HG02798 (cell line): ENCODE data around the gene ABTB1.

Experiments used
- ATAC-seq: cut with Tn5 transposase; IDR thresholded peaks from one replicate; pipeline ENCODE4 v1.9.1; 2021; ENCODE audit warnings: mild to moderate bottlenecking; ENCODE audit not compliant: unreplicated experiment, poor library complexity

Gene ABTB1

DNA sequence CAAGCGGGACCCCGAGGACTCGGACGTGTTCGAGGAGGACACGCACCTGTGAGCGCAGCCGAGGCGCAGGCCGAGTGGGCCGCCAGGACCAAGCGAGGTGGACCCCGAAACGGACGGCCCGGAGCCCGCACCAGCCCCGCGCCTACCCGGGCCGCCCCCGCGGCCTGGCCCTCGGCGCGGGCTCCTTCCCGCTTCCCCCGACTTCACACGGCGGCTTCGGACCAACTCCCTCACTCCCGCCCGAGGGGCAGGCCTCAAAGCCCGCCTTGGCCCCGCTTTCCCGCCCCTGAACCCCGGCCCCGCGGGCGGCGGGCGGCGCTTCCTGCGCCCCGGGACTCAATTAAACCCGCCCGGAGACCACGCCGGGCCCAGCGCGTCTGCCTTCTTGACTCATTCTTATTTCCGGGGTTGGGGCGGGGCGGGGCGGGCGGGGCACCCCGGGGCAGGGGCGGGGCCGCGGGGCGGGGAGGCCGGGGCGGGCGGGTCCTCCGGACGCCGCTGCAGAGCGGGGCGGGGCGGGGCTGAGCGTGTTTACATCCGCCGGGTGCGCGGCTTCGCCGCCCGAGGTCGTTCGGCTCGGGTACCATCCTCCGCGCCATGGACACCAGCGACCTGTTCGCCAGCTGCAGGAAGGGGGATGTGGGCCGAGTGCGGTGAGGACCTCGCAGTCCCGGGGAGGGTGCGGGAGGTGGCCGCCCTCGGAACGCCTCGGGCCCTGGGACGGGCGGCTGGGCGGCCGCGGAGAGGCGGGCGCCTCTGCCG is at the start of gene ABTB1:
Gene ABTB1 (plus strand): TSS at position 524 of the 762 bp plus-strand sequence. CDS start 74 bp downstream, at position 598.
- ATAC-seq = peak; percentile 74

DNA sequence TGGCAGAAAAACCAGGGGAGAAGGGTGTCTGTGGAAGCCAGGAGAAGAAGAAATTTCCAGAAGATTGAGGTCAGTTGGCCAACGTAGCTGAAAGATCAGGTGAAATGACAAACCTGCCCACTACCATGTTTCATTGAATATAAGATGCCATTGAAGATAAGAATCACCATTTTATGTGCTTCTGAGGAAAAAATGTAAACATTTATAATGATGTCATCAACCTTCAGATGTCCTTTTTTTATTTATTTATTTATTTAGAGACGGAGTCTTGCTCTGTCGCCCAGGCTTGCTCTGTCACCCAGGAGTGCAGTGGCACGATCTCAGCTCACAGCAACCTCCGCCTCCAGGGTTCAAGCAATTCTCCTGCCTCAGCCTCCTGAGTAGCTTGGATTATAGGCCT is 48.7 kb upstream of the ABTB1 start:
- no peak for ATAC-seq

DNA sequence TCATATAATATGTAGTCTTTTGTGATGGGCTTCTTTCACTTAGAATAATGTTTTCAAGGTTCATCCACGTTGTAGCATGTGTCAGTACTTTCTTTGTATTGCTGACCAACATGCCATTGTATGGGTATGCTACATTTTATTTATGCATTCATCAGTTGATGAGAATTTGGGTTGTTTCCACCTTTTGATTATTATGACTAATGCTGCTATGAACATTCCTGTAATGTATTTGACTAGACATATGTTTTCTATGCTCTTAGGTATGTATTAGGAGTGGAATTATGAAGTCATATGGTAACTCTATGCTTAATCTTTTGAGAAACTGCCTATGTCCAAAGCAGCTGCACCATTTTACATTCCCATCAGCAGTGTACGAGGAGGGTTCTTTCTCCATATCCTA is 46.9 kb upstream of the ABTB1 start:
- no peak for ATAC-seq

DNA sequence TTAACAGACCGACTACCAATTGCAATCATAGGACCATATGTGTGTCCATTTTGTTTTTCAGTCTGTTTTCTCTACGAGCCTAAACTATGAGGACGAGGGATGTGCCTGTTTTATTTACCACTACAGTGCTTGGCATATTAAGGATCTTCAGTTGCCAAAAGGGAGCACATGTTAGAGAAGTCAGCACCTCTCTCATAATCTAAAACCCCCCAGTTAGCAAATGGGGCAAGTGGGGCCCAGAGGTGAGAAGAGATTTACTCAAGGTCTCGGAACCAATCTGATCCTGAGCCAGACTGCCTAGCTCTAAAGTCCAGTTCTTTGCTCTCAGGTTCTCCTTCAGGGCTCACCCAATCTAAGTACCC is 44.3 kb upstream of the ABTB1 start:
- no peak for ATAC-seq

DNA sequence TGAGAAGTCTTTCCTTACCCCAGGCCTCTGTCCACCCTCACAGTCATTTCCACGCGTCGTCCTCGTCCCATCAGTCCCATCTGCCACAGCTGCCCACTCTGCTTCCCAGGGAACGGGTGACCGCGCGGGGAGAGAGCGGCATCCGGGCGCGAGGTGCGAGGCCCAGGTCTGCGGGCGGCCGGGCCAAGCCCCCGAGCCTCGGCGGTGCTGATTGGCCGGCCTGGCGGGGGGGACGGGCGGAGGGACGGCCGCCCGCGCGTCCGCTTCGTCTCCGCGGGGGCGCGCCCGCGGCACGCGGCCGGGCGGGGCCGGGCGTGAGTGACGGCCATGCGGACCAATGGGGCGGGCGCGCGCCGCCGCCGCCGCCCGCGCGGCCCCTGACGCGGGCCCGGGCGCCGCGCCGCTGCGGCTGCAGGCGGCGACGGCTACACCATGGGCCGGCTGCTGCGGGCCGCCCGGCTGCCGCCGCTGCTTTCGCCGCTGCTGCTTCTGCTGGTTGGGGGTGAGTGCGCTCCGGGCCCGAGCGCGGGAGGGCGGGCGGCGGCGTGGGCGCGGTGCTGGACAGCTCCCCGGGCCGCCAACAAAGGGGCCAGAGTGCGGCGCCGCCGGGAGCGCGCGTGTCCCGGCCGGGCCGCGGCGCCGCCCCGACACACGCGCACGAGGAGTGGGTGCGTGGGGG is 43.8 kb upstream of the ABTB1 start, which contains the start of gene PODXL2:
Gene PODXL2 (plus strand): TSS at position 398 of the 679 bp plus-strand sequence. CDS start 35 bp downstream, at position 433.
- peak; percentile 60 for ATAC-seq

DNA sequence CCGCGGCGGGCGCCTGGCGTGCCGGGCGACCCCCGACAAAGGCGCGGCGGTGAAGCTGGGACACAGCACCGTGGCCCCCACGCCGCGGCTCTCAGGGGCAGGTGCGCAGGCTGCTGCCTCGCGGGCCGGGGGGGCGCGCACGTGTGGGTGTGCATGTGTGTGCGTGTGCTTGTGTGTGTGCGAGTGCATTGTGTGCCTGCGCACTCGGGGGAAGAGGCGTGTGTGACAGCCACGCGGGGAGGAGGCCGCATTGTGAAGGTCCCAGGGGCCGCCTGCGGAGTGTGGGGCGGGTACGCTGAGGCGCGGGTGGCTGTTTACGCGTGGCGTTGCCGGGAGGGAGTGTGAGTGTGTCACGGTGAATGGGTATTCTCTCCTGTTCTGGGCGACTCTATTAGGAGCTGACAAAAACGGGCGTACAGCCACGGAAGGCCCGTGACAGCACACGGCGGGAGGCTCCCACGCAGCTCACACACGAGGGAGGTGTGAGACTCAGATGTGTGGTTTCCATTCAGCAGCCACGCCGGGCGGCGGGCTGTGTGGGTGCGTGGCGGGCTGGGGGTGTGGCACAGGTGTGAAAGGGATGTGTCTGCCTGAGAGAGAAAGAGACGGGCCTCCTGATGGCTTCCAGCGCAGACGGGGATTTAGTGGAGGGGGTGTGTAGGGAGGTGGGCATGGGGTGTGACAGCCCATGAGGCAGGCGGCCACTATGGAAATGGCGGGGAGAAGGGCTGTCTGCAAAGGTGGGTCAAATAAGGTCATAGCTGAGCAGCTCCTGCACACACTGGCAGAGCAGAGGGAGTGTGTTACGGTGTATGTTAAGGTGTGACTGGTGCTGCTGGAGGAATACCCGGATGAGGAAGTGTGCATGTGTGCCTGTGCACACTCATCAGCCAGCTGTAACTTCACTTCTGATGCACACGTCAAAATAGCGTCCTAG is 43.0 kb upstream of the ABTB1 start:
- peak; percentile 18 for ATAC-seq

DNA sequence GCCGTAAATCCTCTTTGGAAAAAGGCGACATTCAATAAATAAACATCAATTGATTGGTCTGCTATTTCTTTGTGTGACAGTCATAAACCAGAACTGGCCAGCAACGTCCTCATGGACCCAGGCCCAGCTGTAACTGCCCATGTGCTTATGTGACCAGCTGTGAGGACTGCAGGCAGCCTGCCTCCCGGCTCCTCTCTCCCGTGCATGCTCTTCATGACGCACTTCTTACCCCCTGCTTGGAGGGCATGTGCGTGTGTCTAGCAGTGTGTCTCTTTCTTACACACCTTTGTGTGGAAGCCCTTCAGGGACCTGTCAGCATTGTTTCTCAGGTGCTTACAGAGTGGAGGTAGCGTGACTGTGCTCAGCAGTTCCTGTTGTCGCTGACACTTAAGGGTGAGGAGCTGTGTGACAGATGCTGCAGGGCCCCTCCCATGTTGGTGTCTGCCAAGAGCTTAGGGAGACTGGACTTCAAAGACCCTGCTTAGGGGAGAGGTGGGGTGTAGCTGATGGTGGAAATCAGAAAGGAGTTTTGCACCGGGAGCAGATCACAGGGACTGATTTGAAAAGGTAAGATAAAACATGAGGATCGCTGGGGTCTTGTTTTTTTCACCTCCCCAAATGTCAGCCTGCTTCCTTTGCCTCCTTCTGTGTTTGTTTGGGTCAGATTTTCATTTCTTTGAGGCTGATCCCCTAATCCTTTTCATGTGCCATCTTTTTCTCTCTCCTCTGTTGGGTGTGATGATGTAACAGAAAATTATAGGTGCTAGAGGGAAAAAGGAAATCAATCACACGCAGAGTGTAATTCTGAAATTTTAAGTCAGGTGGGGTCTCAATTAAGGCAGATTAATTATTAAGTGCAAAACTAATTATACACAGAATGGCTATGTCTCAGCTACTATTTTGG is 41.7 kb upstream of the ABTB1 start:
- no peak for ATAC-seq

DNA sequence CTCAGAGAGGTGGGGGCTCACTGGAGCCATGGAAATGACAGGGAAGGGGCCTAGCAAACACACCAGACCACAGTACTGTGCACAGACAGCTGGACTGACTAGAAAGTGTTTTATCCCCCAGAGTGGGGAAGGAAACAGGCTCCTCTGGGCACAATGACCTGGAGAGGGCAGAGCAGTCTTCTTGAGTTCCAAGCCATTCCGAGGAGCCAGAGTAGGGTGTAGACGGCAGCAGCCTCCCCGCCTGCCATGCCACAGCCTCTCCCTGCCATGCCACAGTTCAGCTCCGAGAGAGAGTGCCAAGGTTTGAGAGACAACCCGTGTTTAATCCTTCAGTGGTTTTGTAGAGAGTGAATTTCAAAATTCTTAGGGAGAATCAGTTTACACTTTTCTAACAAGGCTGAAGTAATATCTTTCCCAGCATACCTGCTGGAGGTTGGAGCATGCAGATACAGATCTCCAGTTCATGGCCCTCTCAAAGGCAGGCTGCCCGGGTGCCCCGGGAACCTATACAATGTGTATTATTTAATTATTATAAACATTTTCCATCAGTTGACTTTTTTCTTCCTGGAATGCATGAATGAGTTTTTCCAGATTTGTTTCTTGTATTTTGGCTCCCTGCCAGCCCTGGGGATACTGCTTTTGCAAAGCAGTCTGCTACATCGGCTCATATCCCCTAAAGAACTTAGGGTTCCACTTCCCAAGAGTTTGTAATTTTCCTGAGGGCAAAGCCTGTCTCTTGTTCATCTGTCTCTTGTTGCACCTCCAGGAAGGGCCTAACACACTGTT is 40.5 kb upstream of the ABTB1 start:
- ATAC-seq = no peak

DNA sequence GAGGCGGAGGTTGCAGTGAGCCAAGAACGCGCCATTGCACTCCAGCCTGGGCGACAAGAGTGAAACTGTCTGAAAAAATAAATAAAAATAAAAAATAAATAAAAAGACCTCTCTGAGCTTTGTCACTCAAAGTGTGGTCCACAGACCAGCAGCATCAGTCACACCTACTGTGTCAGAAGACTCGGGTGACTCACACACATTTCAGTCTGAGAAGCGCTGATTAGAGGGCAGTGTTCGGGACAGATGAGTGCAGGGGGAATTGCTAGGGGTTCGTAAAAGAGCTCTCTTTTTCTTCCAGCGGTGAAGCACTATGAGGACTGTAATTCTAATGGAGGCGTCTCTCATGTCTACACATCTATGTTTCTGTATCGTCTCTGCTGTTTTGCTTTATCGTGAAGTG is 38.1 kb upstream of the ABTB1 start:
- ATAC-seq = no peak

DNA sequence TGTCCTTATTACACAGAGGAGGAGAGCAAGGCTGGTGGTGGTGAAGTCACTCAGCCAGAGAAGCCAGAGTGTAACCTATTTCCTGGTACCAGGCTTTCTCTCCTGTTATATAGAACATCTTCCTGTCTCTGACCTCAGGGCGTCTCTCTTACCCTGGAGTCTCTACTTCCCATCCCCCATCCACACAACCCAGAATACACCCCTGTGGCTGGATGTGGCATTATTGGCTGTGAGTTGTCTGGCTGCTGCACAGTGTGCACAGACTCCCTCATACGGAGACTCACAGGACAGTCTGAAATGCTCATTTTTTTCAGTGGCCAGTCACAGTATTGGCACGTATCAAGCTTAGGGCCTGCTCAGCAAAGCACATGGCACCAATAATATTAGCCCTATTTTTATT is 35.2 kb upstream of the ABTB1 start:
- ATAC-seq = no peak

DNA sequence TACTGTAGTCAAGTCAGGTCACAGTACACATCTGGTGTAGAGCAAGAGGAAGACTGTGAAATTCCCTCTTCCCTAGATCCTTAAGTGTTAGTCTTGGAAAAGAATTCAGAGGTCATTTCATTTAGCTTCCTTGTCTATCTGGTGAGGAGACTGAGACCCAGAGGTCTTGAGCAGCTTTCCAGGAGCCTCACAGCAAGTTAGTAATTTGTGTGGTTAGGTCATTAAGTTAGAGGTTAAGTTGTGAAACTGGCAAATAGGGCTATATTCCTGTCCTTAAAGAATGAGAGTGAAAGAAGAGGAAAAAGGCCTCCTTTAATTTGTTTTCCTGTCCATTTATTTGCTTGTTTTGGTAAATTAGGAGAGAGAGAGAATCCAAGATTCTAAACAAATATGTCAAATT is 34.8 kb upstream of the ABTB1 start:
- no peak for ATAC-seq

DNA sequence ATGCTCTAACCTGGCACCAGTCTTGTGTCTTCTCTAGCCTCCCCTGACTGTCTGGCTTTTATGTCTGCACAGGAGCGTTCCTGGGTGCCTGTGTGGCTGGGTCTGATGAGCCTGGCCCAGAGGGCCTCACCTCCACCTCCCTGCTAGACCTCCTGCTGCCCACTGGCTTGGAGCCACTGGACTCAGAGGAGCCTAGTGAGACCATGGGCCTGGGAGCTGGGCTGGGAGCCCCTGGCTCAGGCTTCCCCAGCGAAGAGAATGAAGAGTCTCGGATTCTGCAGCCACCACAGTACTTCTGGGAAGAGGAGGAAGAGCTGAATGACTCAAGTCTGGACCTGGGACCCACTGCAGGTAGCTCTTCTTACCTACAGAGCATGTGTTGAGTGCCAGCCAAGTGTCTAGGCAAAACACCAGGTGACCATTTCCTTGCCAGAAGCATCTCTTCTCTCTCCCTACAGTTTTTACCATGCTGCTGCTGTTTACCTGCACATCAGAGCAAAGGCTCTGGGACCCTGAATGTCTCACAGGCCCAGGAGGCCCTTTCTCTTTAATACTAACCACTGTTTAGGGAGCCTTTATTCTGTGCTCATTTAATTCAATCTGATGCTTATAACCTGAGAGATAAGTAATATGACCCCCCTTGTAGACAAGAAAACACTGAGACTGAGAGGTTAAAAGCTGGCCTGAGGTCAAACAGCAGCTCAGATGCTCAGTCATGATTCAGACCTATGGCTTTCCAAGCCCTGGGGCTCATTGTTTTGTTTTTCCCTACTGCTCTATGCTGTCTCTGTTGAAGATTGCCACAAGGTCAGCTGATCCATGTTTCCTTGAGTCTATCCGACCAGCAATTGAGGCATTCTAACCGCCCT is 33.3 kb upstream of the ABTB1 start:
- no peak for ATAC-seq

DNA sequence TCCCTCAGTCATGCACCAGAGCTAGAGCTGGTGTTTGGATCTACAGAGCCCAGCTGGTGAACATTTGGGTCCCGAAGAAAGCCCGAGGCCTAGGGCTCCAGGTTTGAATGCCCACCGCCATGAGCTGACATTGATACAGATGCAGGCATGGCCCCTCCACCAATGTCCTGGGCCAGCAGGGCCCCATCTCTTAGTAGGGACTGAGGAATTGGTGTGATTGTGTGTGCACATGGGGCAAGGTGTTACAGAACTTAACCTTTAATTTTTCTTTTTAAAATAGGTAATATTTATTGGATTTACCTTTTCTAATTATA is 32.8 kb upstream of the ABTB1 start:
- no peak for ATAC-seq

DNA sequence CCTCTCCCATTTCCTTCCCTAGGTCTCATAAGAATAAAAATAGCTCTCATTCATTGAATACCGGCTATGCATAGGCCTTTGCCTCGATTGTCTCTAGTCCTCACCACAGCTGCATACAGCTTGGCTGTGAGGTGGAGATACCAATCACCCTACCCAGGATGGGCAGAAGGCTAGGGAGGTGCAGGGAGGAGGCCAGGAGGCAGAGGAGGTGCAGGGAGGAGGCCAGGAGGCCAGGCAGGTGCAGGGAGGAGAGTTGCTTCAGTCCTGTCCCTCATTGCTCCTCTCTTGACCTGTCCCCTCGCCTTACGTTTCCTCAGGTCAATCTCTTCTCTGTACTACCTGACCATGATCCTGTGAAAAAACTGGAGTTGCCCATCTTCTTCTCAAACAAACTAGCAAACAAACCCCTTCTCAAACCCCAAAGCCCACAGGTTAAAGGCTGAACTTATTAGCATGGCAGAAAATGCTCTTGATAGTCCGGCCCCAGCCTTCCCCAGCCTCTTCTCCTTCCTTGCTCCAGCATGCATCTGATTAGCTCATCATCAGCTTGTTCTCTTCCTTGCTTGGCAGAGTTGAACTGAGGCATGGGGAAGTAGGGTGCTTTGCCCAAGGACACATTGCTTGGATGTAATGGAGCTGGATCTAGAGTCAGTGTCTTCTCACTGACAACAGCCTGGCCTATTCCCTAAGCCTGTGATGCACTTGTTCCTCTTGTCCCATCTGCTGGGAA is 27.9 kb upstream of the ABTB1 start:
- ATAC-seq = no peak

DNA sequence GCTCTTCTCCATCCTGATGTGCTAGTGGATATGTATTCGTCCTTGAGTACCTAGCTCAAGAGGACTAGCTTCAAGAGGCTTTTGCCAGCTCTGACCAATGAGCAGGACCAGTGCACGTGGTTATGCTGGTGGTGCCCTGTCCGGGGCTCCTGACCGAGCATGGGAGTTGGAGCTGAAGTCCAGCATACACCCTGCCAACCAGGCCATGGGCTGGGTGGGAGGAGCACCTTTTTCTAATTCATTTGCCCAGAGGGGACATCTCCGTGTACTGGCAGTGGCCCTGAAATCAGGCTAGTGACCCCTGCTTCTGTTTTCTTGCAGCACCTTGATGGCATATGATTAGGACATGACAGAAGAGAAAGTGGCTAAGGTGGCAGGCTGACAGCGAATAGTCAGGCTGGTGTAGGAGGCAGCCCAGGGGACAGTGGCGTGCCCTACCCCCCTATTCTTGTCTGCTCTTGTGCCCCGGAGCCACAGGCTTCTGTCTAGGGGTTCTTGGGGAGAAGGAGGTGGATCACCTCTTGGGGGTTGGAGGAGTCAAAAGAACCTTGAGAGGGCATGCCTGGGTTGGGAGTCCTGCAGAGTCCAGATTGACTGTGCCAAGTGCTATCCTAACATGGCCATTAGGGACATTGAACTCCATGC is 27.3 kb upstream of the ABTB1 start:
- ATAC-seq = no peak

DNA sequence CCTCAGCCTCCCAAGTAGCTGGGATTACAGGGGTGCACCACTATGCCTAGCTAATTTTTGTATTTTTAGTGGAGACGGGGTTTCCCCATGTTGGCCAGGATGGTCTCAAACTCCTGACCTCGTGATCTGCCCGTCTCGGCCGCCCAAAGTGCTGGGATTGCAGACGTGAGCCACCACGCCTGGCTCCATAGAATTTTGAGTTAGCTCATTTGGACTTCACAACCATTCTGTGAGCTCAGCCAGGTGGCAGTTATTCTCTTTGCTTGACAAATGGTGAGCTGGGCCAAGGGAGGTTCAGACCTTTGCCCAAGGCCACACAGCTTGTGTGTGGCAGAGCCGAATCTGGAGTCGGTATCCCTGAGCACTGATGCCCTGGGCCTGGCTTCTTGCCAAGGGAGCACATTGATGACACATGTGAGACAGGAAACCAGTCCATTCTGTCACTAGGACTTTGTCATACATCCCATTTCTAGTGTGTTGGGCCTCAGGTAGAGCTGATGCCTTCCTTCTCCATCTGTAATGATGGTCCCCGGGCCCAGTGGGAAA is 26.2 kb upstream of the ABTB1 start:
- no peak for ATAC-seq
